PFSK-1 (cell line): ENCODE results near the gene LPCAT3.

Experiments used
- FOXP2 ChIP-seq: optimal IDR thresholded peaks from 2 replicates; pipeline ENCODE3; 2011; ENCODE audit warnings: borderline replicate concordance, control low read depth, inconsistent platforms; ENCODE audit not compliant: insufficient read depth; ENCODE audit errors: extremely low read length, extremely low read depth
- POLR2AphosphoS5 ChIP-seq: IDR thresholded peaks from 2 replicates; pipeline ENCODE4 v1.6.1; 2012; ENCODE audit warnings: low read depth, mild to moderate bottlenecking, control low read depth, low read length, moderate library complexity
- SIN3A ChIP-seq: IDR thresholded peaks from 2 replicates; pipeline ENCODE4 v1.6.1; 2012; ENCODE audit warnings: mild to moderate bottlenecking, low read length, moderate library complexity, borderline replicate concordance; ENCODE audit not compliant: insufficient read depth
- TAF1 ChIP-seq: IDR thresholded peaks from 2 replicates; pipeline ENCODE4 v1.6.1; 2012; ENCODE audit warnings: low read length, control low read depth, borderline replicate concordance; ENCODE audit not compliant: insufficient read depth
- TF ChIP-seq, protein P1 (sequence below), 2 experiments: IDR thresholded peaks; 2 replicates each; pipeline versions ENCODE4 v1.6.1 to v1.8.0; 2011 to 2012; ENCODE audit warnings: low read depth in 2 of 2, low read length in 2 of 2, control low read depth in 1 of 2, inconsistent platforms in 1 of 2, mild to moderate bottlenecking in 1 of 2, moderate library complexity in 1 of 2; ENCODE audit not compliant: insufficient read depth in 1 of 2

Gene LPCAT3

GRCh38 chr12:6948873-6949594, 69.2 kb downstream of the LPCAT3 start:
- TF ChIP-seq TAF1, result no peak
- TF ChIP-seq SIN3A, result no peak

GRCh38 chr12:6947615-6948014, 70.7 kb downstream of the LPCAT3 start:
- no peak for TF ChIP-seq FOXP2

DNA sequence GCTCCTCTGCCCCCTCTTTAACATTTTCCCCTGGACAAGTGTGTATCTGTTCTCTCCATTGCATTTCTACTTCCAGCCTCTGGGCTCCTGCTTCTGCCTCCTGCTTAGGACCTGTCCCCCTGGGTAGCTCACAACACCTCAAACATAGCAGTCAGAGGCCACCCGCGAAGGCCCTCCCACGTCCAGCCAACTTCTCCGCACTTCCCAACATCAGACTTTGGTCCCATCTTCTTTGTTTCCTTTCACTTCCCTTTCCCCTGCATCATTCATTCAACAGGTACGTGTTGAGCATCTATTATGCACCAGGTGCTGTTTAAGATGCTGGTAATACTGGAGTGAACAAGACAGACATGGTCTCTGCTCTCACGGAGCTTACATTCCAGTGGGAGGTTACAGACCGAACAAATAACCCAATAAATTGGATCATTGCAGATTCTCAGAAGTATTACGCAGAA, 71.3 kb downstream of the LPCAT3 start:
- TF ChIP-seq FOXP2 (no peak), POLR2AphosphoS5 (no peak), SIN3A (no peak), TAF1 (no peak)
- TF ChIP-seq, protein P1, sequence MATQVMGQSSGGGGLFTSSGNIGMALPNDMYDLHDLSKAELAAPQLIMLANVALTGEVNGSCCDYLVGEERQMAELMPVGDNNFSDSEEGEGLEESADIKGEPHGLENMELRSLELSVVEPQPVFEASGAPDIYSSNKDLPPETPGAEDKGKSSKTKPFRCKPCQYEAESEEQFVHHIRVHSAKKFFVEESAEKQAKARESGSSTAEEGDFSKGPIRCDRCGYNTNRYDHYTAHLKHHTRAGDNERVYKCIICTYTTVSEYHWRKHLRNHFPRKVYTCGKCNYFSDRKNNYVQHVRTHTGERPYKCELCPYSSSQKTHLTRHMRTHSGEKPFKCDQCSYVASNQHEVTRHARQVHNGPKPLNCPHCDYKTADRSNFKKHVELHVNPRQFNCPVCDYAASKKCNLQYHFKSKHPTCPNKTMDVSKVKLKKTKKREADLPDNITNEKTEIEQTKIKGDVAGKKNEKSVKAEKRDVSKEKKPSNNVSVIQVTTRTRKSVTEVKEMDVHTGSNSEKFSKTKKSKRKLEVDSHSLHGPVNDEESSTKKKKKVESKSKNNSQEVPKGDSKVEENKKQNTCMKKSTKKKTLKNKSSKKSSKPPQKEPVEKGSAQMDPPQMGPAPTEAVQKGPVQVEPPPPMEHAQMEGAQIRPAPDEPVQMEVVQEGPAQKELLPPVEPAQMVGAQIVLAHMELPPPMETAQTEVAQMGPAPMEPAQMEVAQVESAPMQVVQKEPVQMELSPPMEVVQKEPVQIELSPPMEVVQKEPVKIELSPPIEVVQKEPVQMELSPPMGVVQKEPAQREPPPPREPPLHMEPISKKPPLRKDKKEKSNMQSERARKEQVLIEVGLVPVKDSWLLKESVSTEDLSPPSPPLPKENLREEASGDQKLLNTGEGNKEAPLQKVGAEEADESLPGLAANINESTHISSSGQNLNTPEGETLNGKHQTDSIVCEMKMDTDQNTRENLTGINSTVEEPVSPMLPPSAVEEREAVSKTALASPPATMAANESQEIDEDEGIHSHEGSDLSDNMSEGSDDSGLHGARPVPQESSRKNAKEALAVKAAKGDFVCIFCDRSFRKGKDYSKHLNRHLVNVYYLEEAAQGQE (IDR thresholded peaks at IDR 0.05; ENCODE audit: insufficient read depth in 1 of 2, low read depth in 2 of 2, low read length in 2 of 2), result no peak

GRCh38 chr12:6946033-6946919, 72.0 kb downstream of the LPCAT3 start:
- TF ChIP-seq FOXP2 (no peak), TAF1 (no peak), POLR2AphosphoS5 (no peak), SIN3A (no peak)
- TF ChIP-seq, protein P1 (IDR thresholded peaks at IDR 0.05; ENCODE audit: insufficient read depth in 1 of 2, low read depth in 2 of 2, low read length in 2 of 2), result no peak

GRCh38 chr12:6945613-6946012, 72.7 kb downstream of the LPCAT3 start:
- no peak for TF ChIP-seq POLR2AphosphoS5

DNA sequence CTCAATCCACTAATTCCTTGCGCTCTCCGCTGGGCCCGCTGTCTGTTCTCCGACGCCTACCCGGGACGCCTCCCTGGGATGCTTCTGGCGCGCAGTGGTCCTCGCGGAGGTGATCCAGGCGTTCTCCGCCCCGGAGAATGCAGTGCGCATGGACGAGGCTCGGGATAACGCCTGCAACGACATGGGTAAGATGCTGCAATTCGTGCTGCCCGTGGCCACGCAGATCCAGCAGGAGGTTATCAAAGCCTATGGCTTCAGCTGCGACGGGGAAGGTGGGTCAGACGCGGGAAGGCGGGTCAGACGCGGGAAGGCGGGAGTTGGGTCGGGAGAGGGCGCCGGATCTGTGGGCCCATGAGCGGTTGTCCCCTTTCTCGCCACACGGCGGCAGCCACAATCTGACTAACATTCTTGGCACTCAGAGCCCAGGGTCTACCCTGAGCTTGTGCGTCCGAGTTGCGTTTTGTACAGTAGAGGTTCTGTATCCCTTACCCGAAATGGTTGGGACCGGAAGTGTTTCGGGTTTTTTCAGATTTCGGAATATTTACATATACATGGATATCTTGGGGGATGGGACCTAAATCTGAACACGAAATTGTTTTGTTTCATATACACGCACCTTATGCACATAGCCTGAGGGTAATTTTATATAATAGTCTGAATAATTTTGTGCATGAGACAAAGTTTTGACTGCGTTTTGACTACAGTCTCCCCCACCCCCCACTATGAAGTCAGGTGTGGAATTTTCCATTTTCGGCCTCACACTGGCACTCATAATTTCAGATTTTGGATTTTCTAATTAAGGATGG, 73.7 kb downstream of the LPCAT3 start:
- TF ChIP-seq, protein P1 (IDR thresholded peaks at IDR 0.05; ENCODE audit: insufficient read depth in 1 of 2, low read depth in 2 of 2, low read length in 2 of 2), result no peak
- no peak for TF ChIP-seq FOXP2
- TF ChIP-seq POLR2AphosphoS5, result no peak
- no peak for TF ChIP-seq TAF1
- no peak for TF ChIP-seq SIN3A
